HG03521 (cell line): ENCODE data around the gene RSPO4.
"Not testable (repeated sequence)": the region's sequence is repeated elsewhere in the genome, so short reads cannot be mapped to it uniquely, and the experiment has no call there.

Source experiments
- ATAC-seq: cut with Tn5 transposase; IDR thresholded peaks from one replicate; pipeline ENCODE4 v1.9.1; 2021; ENCODE audit warnings: mild to moderate bottlenecking, moderate library complexity; ENCODE audit not compliant: unreplicated experiment

The RSPO4 gene

GRCh38 chr20:1005452-1006027, 3.4 kb upstream of the RSPO4 start:
- ATAC-seq: no peak

GRCh38 chr20:1003920-1004697, 2.0 kb upstream of the RSPO4 start:
- no peak for ATAC-seq

- no peak for ATAC-seq
These were observed 811 bp upstream of the RSPO4 start for GRCh38 chr20:1002682-1003561.

- ATAC-seq: no peak
These were observed 995 bp downstream of the RSPO4 start for GRCh38 chr20:1001116-1001515.

- ATAC-seq: no peak
These were observed 3.8 kb downstream of the RSPO4 start for GRCh38 chr20:998231-998830.

GRCh38 chr20:997486-997885, 4.6 kb downstream of the RSPO4 start:
- ATAC-seq: no peak

- no peak for ATAC-seq
These were observed 5.1 kb downstream of the RSPO4 start for GRCh38 chr20:997016-997415.

GRCh38 chr20:995170-995569, 6.9 kb downstream of the RSPO4 start:
- no peak for ATAC-seq

- no peak for ATAC-seq
These were observed 9.1 kb downstream of the RSPO4 start for GRCh38 chr20:992801-993535.

GRCh38 chr20:991850-992249, 10.3 kb downstream of the RSPO4 start:
- no peak for ATAC-seq

- no peak for ATAC-seq
These were observed 11.7 kb downstream of the RSPO4 start for GRCh38 chr20:990293-990959.

GRCh38 chr20:988272-988671, 13.8 kb downstream of the RSPO4 start:
- no peak for ATAC-seq

GRCh38 chr20:987677-988076, 14.4 kb downstream of the RSPO4 start:
- no peak for ATAC-seq

- no peak for ATAC-seq
These were observed 15.3 kb downstream of the RSPO4 start for GRCh38 chr20:986733-987355.

GRCh38 chr20:984994-985393, 17.1 kb downstream of the RSPO4 start:
- not testable (repeated sequence) for ATAC-seq

GRCh38 chr20:982754-983153, 19.4 kb downstream of the RSPO4 start:
- no peak for ATAC-seq

- no peak for ATAC-seq
These were observed 25.1 kb downstream of the RSPO4 start for GRCh38 chr20:977021-977420.

GRCh38 chr20:976033-976432, 26.1 kb downstream of the RSPO4 start:
- no peak for ATAC-seq

- ATAC-seq: no peak
These were observed 28.3 kb downstream of the RSPO4 start for GRCh38 chr20:973785-974194.

GRCh38 chr20:972256-972655, 29.9 kb downstream of the RSPO4 start:
- no peak for ATAC-seq
